H1 (cell line): ENCODE measurements around the gene MRTFA. TPM values are rescaled to one million over a fixed set of nuclear protein-coding genes. Genes with fewer than 3 reads are reported as not detected.

Experiments used
- CTCF ChIA-PET: fragments of 300-600 bp; sonication (Branson Sonifier 250); formaldehyde crosslinking; loops from one replicate; lab custom pipeline; 2021; ENCODE audit not compliant: partially characterized antibody; lab: Charles Lee
- POLR2A ChIA-PET: fragments of 300-600 bp; sonication (Branson Sonifier 250); formaldehyde crosslinking; loops from one replicate; lab custom pipeline; 2021; ENCODE audit warnings: inconsistent platforms; ENCODE audit not compliant: partially characterized antibody; lab: Charles Lee
- DNase-seq, 2 experiments: peaks; one replicate each; pipeline versions ENCODE4 v3.0.0 to v3.0.0-alpha.2; 2010 to 2022; ENCODE audit warnings: low spot score in 2 of 2, low read depth in 1 of 2, mixed read lengths in 1 of 2
- FAIRE-seq: peaks from 2 replicates; lab custom pipeline; 2011; peaks lifted over from hg19 to GRCh38; lab: Jason Lieb, UNC
- H2AFZ ChIP-seq: 2 replicates; pipeline ENCODE4 v1.8.1; 2012; ENCODE audit warnings: low read length, inconsistent platforms
- H2AK5ac ChIP-seq: 2 replicates; pipeline ENCODE4 v1.6.1; 2013; ENCODE audit warnings: low read depth, low read length
- H2BK120ac ChIP-seq: replicated peaks from 2 replicates; pipeline ENCODE3; 2013; ENCODE audit warnings: low read depth, low read length, inconsistent platforms
- H2BK12ac ChIP-seq: 2 replicates; pipeline ENCODE4 v1.6.1; 2013; ENCODE audit warnings: low read depth, low read length
- H2BK15ac ChIP-seq: 2 replicates; pipeline ENCODE4 v1.6.1; 2013; ENCODE audit warnings: low read length
- H2BK20ac ChIP-seq: 2 replicates; pipeline ENCODE4 v1.6.1; 2013; ENCODE audit warnings: low read length
- H2BK5ac ChIP-seq: 2 replicates; pipeline ENCODE4 v1.6.1; 2013; ENCODE audit warnings: low read depth, low read length
- H3K14ac ChIP-seq: 2 replicates; pipeline ENCODE4 v1.6.1; 2013; ENCODE audit warnings: inconsistent platforms; ENCODE audit not compliant: insufficient read length
- H3K18ac ChIP-seq: 2 replicates; pipeline ENCODE4 v1.6.1; 2013; ENCODE audit warnings: low read length; ENCODE audit errors: extremely low read depth
- H3K23ac ChIP-seq: 2 replicates; pipeline ENCODE4 v1.6.1; 2013; ENCODE audit warnings: inconsistent platforms; ENCODE audit not compliant: insufficient read length
- H3K23me2 ChIP-seq: 2 replicates; pipeline ENCODE4 v1.6.1; 2013; ENCODE audit warnings: low read depth, low read length
- H3K27ac ChIP-seq: 2 replicates; pipeline ENCODE4 v1.6.1; 2011; ENCODE audit warnings: low read depth, low read length, inconsistent platforms
- H3K27me3 ChIP-seq, 4 experiments: replicated peaks in 1 of 4; 1 replicate in 1 of 4; 2 replicates in 3 of 4; pipeline versions ENCODE4 v1.6.1 to v1.8.1; 2011 to 2013; ENCODE audit warnings: low read length in 3 of 4, mild to moderate bottlenecking in 3 of 4, inconsistent platforms in 2 of 4, mixed read lengths in 2 of 4, moderate library complexity in 1 of 4; ENCODE audit not compliant: control insufficient read depth in 3 of 4, insufficient read depth in 3 of 4; ENCODE audit errors: extremely low read depth in 1 of 4
- H3K36me3 ChIP-seq, 4 experiments: 2 replicates each; pipeline versions ENCODE4 v1.6.1 to v1.8.1; 2011 to 2013; ENCODE audit warnings: mild to moderate bottlenecking in 4 of 4, low read length in 3 of 4, moderate library complexity in 2 of 4, control low read depth in 1 of 4, inconsistent platforms in 1 of 4; ENCODE audit not compliant: insufficient read depth in 4 of 4, control insufficient read depth in 2 of 4
- H3K4ac ChIP-seq: replicated peaks from 2 replicates; pipeline ENCODE3; 2013; ENCODE audit warnings: low read length, low read depth, mixed read lengths, inconsistent platforms; ENCODE audit not compliant: insufficient read length
- H3K4me1 ChIP-seq, 4 experiments: replicated peaks in 1 of 4; 1 replicate in 1 of 4; 2 replicates in 3 of 4; pipeline versions ENCODE4 v1.6.1 to v1.8.1; 2011 to 2013; ENCODE audit warnings: low read length in 3 of 4, inconsistent platforms in 2 of 4, mixed read lengths in 1 of 4; ENCODE audit not compliant: insufficient read depth in 4 of 4, control insufficient read depth in 3 of 4
- H3K4me2 ChIP-seq, 2 experiments: 2 replicates each; pipeline versions ENCODE4 v1.6.1 to v1.8.1; 2011 to 2013; ENCODE audit warnings: low read depth in 2 of 2, low read length in 2 of 2, control low read depth in 1 of 2, inconsistent platforms in 1 of 2, mild to moderate bottlenecking in 1 of 2; ENCODE audit not compliant: insufficient read depth in 1 of 2
- H3K4me3 ChIP-seq, 4 experiments: fragments of 200-600, 300-600 bp in 1 of 4; sonication (generic), shearing (Covaris generic), sonication (Bioruptor Twin) in 1 of 4; 2 replicates each; pipeline versions ENCODE4 v1.5.1 to v1.8.1; 2011 to 2016; ENCODE audit warnings: low read length in 4 of 4, low read depth in 3 of 4, control low read depth in 2 of 4, inconsistent platforms in 2 of 4, mild to moderate bottlenecking in 2 of 4, mixed read lengths in 1 of 4, moderate library complexity in 1 of 4; ENCODE audit not compliant: insufficient read depth in 2 of 4; ENCODE audit errors: extremely low read depth in 1 of 4
- H3K56ac ChIP-seq: replicated peaks from 2 replicates; pipeline ENCODE3; 2013; ENCODE audit warnings: low read depth, mild to moderate bottlenecking, mixed read lengths, low read length, inconsistent platforms; ENCODE audit not compliant: insufficient read length
- H3K79me1 ChIP-seq: 2 replicates; pipeline ENCODE4 v1.6.1; 2013; ENCODE audit warnings: low read depth, low read length, control low read depth
- H3K79me2 ChIP-seq, 2 experiments: 2 replicates each; pipeline versions ENCODE4 v1.6.1 to v1.8.1; 2012 to 2013; ENCODE audit warnings: low read length in 2 of 2, mild to moderate bottlenecking in 2 of 2, inconsistent platforms in 1 of 2; ENCODE audit not compliant: insufficient read depth in 2 of 2, control insufficient read depth in 1 of 2
- H3K9ac ChIP-seq, 4 experiments: replicated peaks in 1 of 4; 1 replicate in 1 of 4; 2 replicates in 3 of 4; pipeline versions ENCODE4 v1.6.1 to v1.8.1; 2011 to 2013; ENCODE audit warnings: low read depth in 3 of 4, low read length in 3 of 4, control low read depth in 2 of 4, mild to moderate bottlenecking in 2 of 4, moderate library complexity in 2 of 4, inconsistent platforms in 1 of 4; ENCODE audit errors: extremely low read depth in 1 of 4
- H3K9me3 ChIP-seq, 2 experiments: 2 replicates each; pipeline versions ENCODE4 v1.6.1 to v1.8.1; 2012 to 2013; ENCODE audit warnings: mild to moderate bottlenecking in 2 of 2, moderate library complexity in 2 of 2, control low read depth in 1 of 2, inconsistent platforms in 1 of 2, low read depth in 1 of 2, low read length in 1 of 2, mixed read lengths in 1 of 2; ENCODE audit not compliant: insufficient read depth in 2 of 2
- H4K20me1 ChIP-seq, 2 experiments: replicated peaks in 1 of 2; 2 replicates each; pipeline versions ENCODE3 to v1.8.1; 2011 to 2013; ENCODE audit warnings: inconsistent platforms in 2 of 2, low read length in 2 of 2, mild to moderate bottlenecking in 1 of 2; ENCODE audit not compliant: insufficient read depth in 2 of 2, control insufficient read depth in 1 of 2
- H4K5ac ChIP-seq: 2 replicates; pipeline ENCODE4 v1.6.1; 2013; ENCODE audit warnings: low read length, low read depth, mixed read lengths, inconsistent platforms; ENCODE audit not compliant: insufficient read length
- H4K8ac ChIP-seq: 2 replicates; pipeline ENCODE4 v1.8.0; 2013; ENCODE audit warnings: mild to moderate bottlenecking, moderate library complexity, low read length, inconsistent platforms; ENCODE audit not compliant: insufficient read depth; ENCODE audit errors: extremely low read depth
- H4K91ac ChIP-seq: replicated peaks from 2 replicates; pipeline ENCODE3; 2013; ENCODE audit warnings: low read length, mixed read lengths, inconsistent platforms; ENCODE audit not compliant: insufficient read length
- CHD1 ChIP-seq: IDR thresholded peaks from 2 replicates; pipeline ENCODE4 v1.6.1; 2012; ENCODE audit warnings: low read depth, low read length, improper control_type of control experiment
- CREB1 ChIP-seq: IDR thresholded peaks from 2 replicates; pipeline ENCODE4 v1.6.1; 2012; ENCODE audit warnings: inconsistent platforms
- CTBP2 ChIP-seq: IDR thresholded peaks from 2 replicates; pipeline ENCODE4 v1.7.0; 2011; ENCODE audit warnings: borderline replicate concordance, mild to moderate bottlenecking, moderate library complexity, mixed read lengths, low read length; ENCODE audit not compliant: insufficient read depth, insufficient read length
- KDM1A ChIP-seq: fragments of 200-600, 300-600 bp; sonication (generic); IDR thresholded peaks from 2 replicates; pipeline ENCODE4 v1.7.1; 2016; ENCODE audit warnings: mild to moderate bottlenecking, low read length, borderline replicate concordance
- NRF1 ChIP-seq: IDR thresholded peaks from 2 replicates; pipeline ENCODE4 v1.6.1; 2011; ENCODE audit warnings: mild to moderate bottlenecking, low read depth, low read length, improper control_type of control experiment
- POLR2AphosphoS5 ChIP-seq: IDR thresholded peaks from 2 replicates; pipeline ENCODE4 v1.6.1; 2011; ENCODE audit warnings: low read depth, low read length
- RAD21 ChIP-seq, 2 experiments: IDR thresholded peaks in 1 of 2; conservative IDR thresholded peaks in 1 of 2; 2 replicates each; pipeline ENCODE4 v1.6.1; 2011; ENCODE audit warnings: low read depth in 2 of 2, low read length in 2 of 2, improper control_type of control experiment in 1 of 2, inconsistent platforms in 1 of 2, mild to moderate bottlenecking in 1 of 2, moderate library complexity in 1 of 2
- RNF2 ChIP-seq: fragments of 200-900, 300-1000 bp; sonication (generic); IDR thresholded peaks from 2 replicates; pipeline ENCODE4 v1.7.1; 2016; ENCODE audit warnings: borderline replicate concordance, low read depth, mild to moderate bottlenecking, antibody characterized with exemption, low read length; ENCODE audit not compliant: poor library complexity, severe bottlenecking; ENCODE audit errors: missing control alignments
- WGBS, 2 experiments: shearing (Covaris generic) in 1 of 2; methylation state at CpG; one replicate each; pipeline versions ENCODE4 v1.1.6 to v1.1.7; 2013 to 2015; ENCODE audit warnings: low lambda C conversion rate in 2 of 2, mixed read lengths in 2 of 2, inconsistent platforms in 1 of 2, low coverage in 1 of 2, missing lambda C conversion rate in 1 of 2; ENCODE audit not compliant: insufficient replicate concordance in 2 of 2, insufficient coverage in 1 of 2, insufficient read length in 1 of 2; ENCODE audit errors: extremely low coverage in 1 of 2, missing lambda C conversion rate in 1 of 2; 5-methylcytosine and 5-hydroxymethylcytosine counted together
- polyA plus RNA-seq, 7 experiments: library from polyadenylated mRNA; depleted of rRNA in 3 of 7; stranded (reverse) in 5 of 7; unstranded in 2 of 7; fragments of >200 nt in 5 of 7; fragments of 200-250 nt in 2 of 7; gene quantifications; 1 replicate in 5 of 7; 2 replicates in 1 of 7; 4 replicates in 1 of 7; pipeline versions ENCODE4 v1.2.1 to v1.2.3, GENCODE V29; 2011 to 2013; ENCODE audit warnings: missing spikeins in 2 of 7, mixed read lengths in 2 of 7
- total RNA-seq: library from RNA; stranded (reverse); fragmentation: NEBNext Ultra II Directional; extraction: Animal tissue kit (Norgen Biotek cat#: 25700); gene quantifications from 2 replicates; pipeline ENCODE4 v1.2.1, GENCODE V29; 2021

Gene MRTFA
- total and polyA plus RNA-seq, 2 of the 8 experiments (the other 6 are each of a cell fraction or from before 2014, with no cell fraction given), result 5.4 to 37.9 TPM

GRCh38 chr22:40594346-40594745 lies 42.2 kb downstream of the MRTFA start:
- no peak overlapping the region for H2BK20ac ChIP-seq
- H3K4me2 ChIP-seq, result no peak overlapping the region
- H4K5ac ChIP-seq, result no peak overlapping the region
- no peak overlapping the region for H2AK5ac ChIP-seq
- DNase-seq, result no peak
- POLR2A ChIA-PET, result interaction anchor here (0.6 kb wide), 1 partner anchor 150 kb away, joined by 3 read pairs; no protein-coding TSS in a partner anchor
- H4K8ac ChIP-seq, result no peak overlapping the region
- H3K27me3 ChIP-seq, result no peaks in the 10 kb centered on the region
- H3K79me2 ChIP-seq, result peaks cover 0 to 56% of the 10 kb centered on the region in 2 experiments; a peak in 2 of 4 replicates
- H3K4me3 ChIP-seq, result no peak overlapping the region
- H3K18ac ChIP-seq, result no peak overlapping the region
- no peak overlapping the region for H2BK120ac ChIP-seq
- peaks cover 0 to 3% (median 1%) of the 10 kb centered on the region in 4 experiments; a peak in 2 of 7 replicates for H3K4me1 ChIP-seq
- H3K27ac ChIP-seq, result no peak overlapping the region
- H2BK12ac ChIP-seq, result no peak overlapping the region
- TF ChIP-seq POLR2AphosphoS5, result no peak
- TF ChIP-seq CTBP2, result no peak
- TF ChIP-seq RAD21 (IDR thresholded peaks at IDR 0.05 in 1 of 2, conservative IDR thresholded peaks at IDR 0.05 in 1 of 2; ENCODE audit: low read depth in 2 of 2, low read length in 2 of 2), result no peak
- no peak for TF ChIP-seq KDM1A
- TF ChIP-seq NRF1, result no peak
- TF ChIP-seq CREB1, result no peak
- no peak for TF ChIP-seq RNF2
- TF ChIP-seq CHD1, result no peak
- H3K14ac ChIP-seq, result no peak overlapping the region
- H4K91ac ChIP-seq, result no peak overlapping the region
- H3K9ac ChIP-seq, result no peak overlapping the region
- 83% methylated on average over 3 of the region's 3 CpGs; no CpG with 5 or more reads in 1 of the 2 experiments for WGBS, 2 experiments
- no peak overlapping the region for H2BK5ac ChIP-seq
- CTCF ChIA-PET, result interaction anchor here (1.5 kb wide), 1 partner anchor 11 kb away, joined by 3 read pairs; no protein-coding TSS in a partner anchor
- no peak overlapping the region for H3K56ac ChIP-seq
- no peak overlapping the region for H3K23ac ChIP-seq
- H2BK15ac ChIP-seq, result no peak overlapping the region
- H4K20me1 ChIP-seq, result no peaks in the 10 kb centered on the region
- H3K4ac ChIP-seq, result no peak overlapping the region
- no peak overlapping the region for H2AFZ ChIP-seq
- no peaks in the 10 kb centered on the region for H3K36me3 ChIP-seq
- no peaks in the 10 kb centered on the region for H3K23me2 ChIP-seq
- H3K9me3 ChIP-seq, result no peaks in the 10 kb centered on the region
- no peak for FAIRE-seq
- H3K79me1 ChIP-seq, result peaks cover 2% of the 10 kb centered on the region; the same call in 1 of the 2 replicates
